Measurements from ENCODE around the gene MED27. TPM values are rescaled to one million over a fixed set of nuclear protein-coding genes. Genes with fewer than 3 reads are reported as not detected.

MED27 gene
- total RNA-seq, 3 donors from 2014 or later = 13.0 to 16.3 (median 14.4) TPM

GRCh38 chr9:131860430-131860829 lies 219.2 kb downstream of the MED27 start:
- Histone ChIP-seq H3K36me3 (ENCODE audit: low read depth) (no peaks in the 10 kb centered on the region), H3K9me3 (no peaks in the 10 kb centered on the region), H3K4me1 (ENCODE audit: low read depth) (no peaks in the 10 kb centered on the region), H3K4me3 (no peak overlapping the region)
- no peak for DNase-seq
- no peak for ATAC-seq
- intact Hi-C loops (cut with DNase I, micrococcal nuclease) = no loop called here
- TF ChIP-seq CTCF (IDR thresholded peaks at IDR 0.05) = no peak

- no peak for ATAC-seq
- intact Hi-C loops (cut with DNase I, micrococcal nuclease) = no loop called here
Measured at GRCh38 chr9:131858147-131858546, 221.5 kb downstream of the MED27 start.

GRCh38 chr9:131856105-131856504 lies 223.6 kb downstream of the MED27 start:
- Histone ChIP-seq H3K4me3 (no peak overlapping the region), H3K9me3 (no peaks in the 10 kb centered on the region), H3K36me3 (ENCODE audit: low read depth) (no peaks in the 10 kb centered on the region), H3K4me1 (ENCODE audit: low read depth) (no peaks in the 10 kb centered on the region)
- no peak for TF ChIP-seq CTCF (IDR thresholded peaks at IDR 0.05)
- ATAC-seq (no peak), DNase-seq (no peak)
- intact Hi-C loops (cut with DNase I, micrococcal nuclease) = no loop called here

More at GRCh38 chr9:131858147-131858546, 221.5 kb downstream of the MED27 start:
- no peak for TF ChIP-seq CTCF (IDR thresholded peaks at IDR 0.05)
- no peak overlapping the region for H3K4me3 ChIP-seq
- H3K9me3 ChIP-seq = no peaks in the 10 kb centered on the region
- DNase-seq = no peak
- H3K4me1 ChIP-seq (ENCODE audit: low read depth) = no peaks in the 10 kb centered on the region
- no peaks in the 10 kb centered on the region for H3K36me3 ChIP-seq (ENCODE audit: low read depth)

- intact Hi-C loops (cut with DNase I, micrococcal nuclease) = no loop called here
- no peak for ATAC-seq
- no peak for TF ChIP-seq CTCF (IDR thresholded peaks at IDR 0.05)
- Histone ChIP-seq H3K4me1 (ENCODE audit: low read depth) (no peaks in the 10 kb centered on the region), H3K4me3 (no peak overlapping the region), H3K9me3 (no peaks in the 10 kb centered on the region), H3K36me3 (ENCODE audit: low read depth) (no peaks in the 10 kb centered on the region)
- DNase-seq = no peak
Measured at GRCh38 chr9:131854896-131855613, 224.6 kb downstream of the MED27 start.

GRCh38 chr9:131854334-131854733 lies 225.3 kb downstream of the MED27 start:
- DNase-seq (peak in 1 of 3 donors; percentile 15), ATAC-seq (no peak)
- Histone ChIP-seq H3K9me3 (no peaks in the 10 kb centered on the region), H3K4me1 (ENCODE audit: low read depth) (no peaks in the 10 kb centered on the region), H3K4me3 (no peak overlapping the region), H3K36me3 (ENCODE audit: low read depth) (no peaks in the 10 kb centered on the region)
- intact Hi-C loops (cut with DNase I, micrococcal nuclease) = no loop called here
- no peak for TF ChIP-seq CTCF (IDR thresholded peaks at IDR 0.05)

Data from mucosa of descending colon (tissue), 3 donors.